HepG2 (cell line): Measurements from ENCODE around the gene IDUA. TPM values are rescaled to one million over a fixed set of nuclear protein-coding genes. Genes with fewer than 3 reads are reported as not detected.

Source experiments
- ATAC-seq: fragments of 200-7000 bp; cut with Tn5 transposase; 3 replicates; pipeline ENCODE4 v1.9.1; 2020; ENCODE audit warnings: mild to moderate bottlenecking, moderate library complexity
- BruUV-seq: library from RNA; stranded (reverse); fragments of 400-500 nt; replicated peaks from 2 replicates; lab custom pipeline; 2021; lab: Mats Ljungman, UMichigan
- CTCF ChIA-PET: fragments of 300-600 bp; formaldehyde crosslinking; extraction: SDS; loops from one replicate; lab custom pipeline; 2021; ENCODE audit warnings: low total read pairs, inconsistent platforms, low intra/inter-chr PET ratio; lab: Yijun Ruan, JAX
- POLR2A ChIA-PET: fragments of 350-600 bp; sonication (Branson Sonifier 250); formaldehyde crosslinking; loops from one replicate; lab custom pipeline; 2020; ENCODE audit warnings: antibody characterized with exemption, inconsistent platforms; lab: Yijun Ruan, JAX
- DNase-seq: peaks from one replicate; pipeline ENCODE4 v3.0.0-alpha.2; 2015; ENCODE audit warnings: low spot score
- FAIRE-seq: peaks from 3 replicates; lab custom pipeline; 2011; peaks lifted over from hg19 to GRCh38; lab: Jason Lieb, UNC
- H2AFZ ChIP-seq: one replicate; pipeline ENCODE4 v1.6.1; 2011; ENCODE audit warnings: low read length, inconsistent platforms
- H3K27ac ChIP-seq: fragments of 300-600 bp; 3 replicates; pipeline ENCODE4 v1.8.0; 2011; ENCODE audit warnings: mixed run types, mild to moderate bottlenecking, mixed read lengths, low read length, inconsistent platforms; ENCODE audit not compliant: insufficient read depth; ENCODE audit errors: extremely low read length
- H3K27me3 ChIP-seq, 2 experiments: fragments of 200-600 bp in 1 of 2; 2 replicates in 1 of 2; 3 replicates in 1 of 2; pipeline versions ENCODE4 v1.6.0 to v1.8.0; 2011; ENCODE audit warnings: low read length in 2 of 2, mild to moderate bottlenecking in 2 of 2, moderate library complexity in 2 of 2, inconsistent platforms in 1 of 2; ENCODE audit not compliant: insufficient read depth in 2 of 2, control insufficient read depth in 1 of 2
- H3K36me3 ChIP-seq, 2 experiments: fragments of 200-600 bp in 1 of 2; replicated peaks in 1 of 2; 2 replicates in 1 of 2; 3 replicates in 1 of 2; pipeline versions ENCODE4 v1.5.1 to v1.8.0; 2011; ENCODE audit warnings: low read length in 2 of 2, inconsistent platforms in 1 of 2; ENCODE audit not compliant: insufficient read depth in 2 of 2, control insufficient read depth in 1 of 2
- H3K4me1 ChIP-seq: 2 replicates; pipeline ENCODE4 v1.5.1; 2012; ENCODE audit warnings: low read length, inconsistent platforms; ENCODE audit not compliant: insufficient read depth
- H3K4me2 ChIP-seq: 2 replicates; pipeline ENCODE4 v1.6.0; 2011; ENCODE audit warnings: low read depth, low read length, inconsistent platforms
- H3K4me3 ChIP-seq, 3 experiments: fragments of 200-600 bp in 1 of 3; sonication (generic), shearing (Covaris generic) in 1 of 3; replicated peaks in 1 of 3; 2 replicates each; pipeline ENCODE4 v1.5.1; 2011 to 2016; ENCODE audit warnings: low read length in 3 of 3, inconsistent platforms in 2 of 3, low read depth in 2 of 3, mild to moderate bottlenecking in 2 of 3, control low read depth in 1 of 3, mixed read lengths in 1 of 3; ENCODE audit not compliant: insufficient read depth in 1 of 3
- H3K79me2 ChIP-seq: one replicate; pipeline ENCODE4 v1.6.1; 2011; ENCODE audit warnings: low read length, inconsistent platforms; ENCODE audit not compliant: insufficient read depth
- H3K9ac ChIP-seq: 2 replicates; pipeline ENCODE4 v1.6.0; 2011; ENCODE audit warnings: mild to moderate bottlenecking, low read depth, low read length, inconsistent platforms; ENCODE audit not compliant: insufficient read depth
- H3K9me3 ChIP-seq: 2 replicates; pipeline ENCODE4 v1.5.1; 2012; ENCODE audit warnings: mild to moderate bottlenecking, low read length
- H4K20me1 ChIP-seq: 2 replicates; pipeline ENCODE4 v1.6.0; 2011; ENCODE audit warnings: inconsistent platforms, mild to moderate bottlenecking, low read length, moderate library complexity; ENCODE audit not compliant: insufficient read depth
- HNRNPLL ChIP-seq: fragments of 200-400 bp; formaldehyde crosslinking; IDR thresholded peaks from 2 replicates; pipeline ENCODE4 v1.6.1; 2017; ENCODE audit warnings: mild to moderate bottlenecking, low read depth, low read length; ENCODE audit not compliant: poor library complexity, severe bottlenecking
- MLLT10 ChIP-seq: sonication (generic); formaldehyde crosslinking; IDR thresholded peaks from 2 replicates; pipeline ENCODE4 v1.4.0; 2020; ENCODE audit warnings: missing genetic modification reagents
- SOX6 ChIP-seq, 2 experiments: fragments of 450-650 bp in 1 of 2; sonication (generic) in 1 of 2; formaldehyde crosslinking in 1 of 2; IDR thresholded peaks; 2 replicates each; pipeline versions ENCODE4 v1.4.0 to v1.6.1; 2017 to 2020; ENCODE audit warnings: antibody characterized with exemption in 1 of 2, mild to moderate bottlenecking in 1 of 2, missing genetic modification reagents in 1 of 2
- ZNF12 ChIP-seq: sonication (generic); formaldehyde crosslinking; IDR thresholded peaks from 2 replicates; pipeline ENCODE4 v1.5.0; 2020; ENCODE audit warnings: missing genetic modification reagents
- ZNF383 ChIP-seq: sonication (generic); formaldehyde crosslinking; IDR thresholded peaks from 2 replicates; pipeline ENCODE4 v1.4.0; 2020; ENCODE audit warnings: missing genetic modification reagents, mild to moderate bottlenecking, borderline replicate concordance
- WGBS: methylation state at CpG from one replicate; pipeline ENCODE4 v1.1.6; 2017; ENCODE audit warnings: low lambda C conversion rate; 5-methylcytosine and 5-hydroxymethylcytosine counted together
- in situ Hi-C: cut with HindIII; loops from 2 replicates; pipeline ENCODE4 v1.10.0; 2017; ENCODE audit warnings: low pct_unique_long_range_greater_than_20kb; ENCODE audit not compliant: extremely low pct_ligation_motif_present
- intact Hi-C: fragments of 100-400 bp; cut with micrococcal nuclease; formaldehyde crosslinking; loops from one replicate; pipeline ENCODE4 v1.10.0; 2022; ENCODE audit not compliant: unreplicated experiment
- polyA plus RNA-seq, 8 experiments: library from polyadenylated mRNA; depleted of rRNA in 3 of 8; stranded (reverse) in 7 of 8; unstranded in 1 of 8; fragments of >200 nt; fragmentation: Illumina TruSeq in 4 of 8; extraction: Trizol in 4 of 8; gene quantifications; 2 replicates each; pipeline versions ENCODE4 v1.2.1 to v1.2.3, GENCODE V29; 2011 to 2016; ENCODE audit warnings: low read depth in 4 of 8, missing spikeins in 1 of 8, mixed read lengths in 1 of 8; ENCODE audit not compliant: insufficient read depth in 1 of 8
- total RNA-seq, 5 experiments: library from RNA; depleted of rRNA; stranded (reverse); fragments of >200 nt; fragmentation: Illumina TruSeq; extraction: Trizol; gene quantifications; 2 replicates each; pipeline ENCODE4 v1.2.3, GENCODE V29; 2016; ENCODE audit warnings: low read depth in 1 of 5
- TF ChIP-seq, protein P1 (sequence below): sonication (generic); formaldehyde crosslinking; IDR thresholded peaks from 2 replicates; pipeline ENCODE4 v1.8.0; 2022; ENCODE audit warnings: missing genetic modification reagents, mild to moderate bottlenecking, moderate library complexity, borderline replicate concordance
- TF ChIP-seq, protein P2 (sequence below): sonication (generic); formaldehyde crosslinking; IDR thresholded peaks from 2 replicates; pipeline ENCODE4 v1.4.0; 2020; ENCODE audit warnings: missing genetic modification reagents

IDUA gene
- total and polyA plus RNA-seq, 2 of the 13 experiments (the other 11 are each of a cell fraction or from before 2014, with no cell fraction given) = 0.77 to 1.0 TPM

DNA sequence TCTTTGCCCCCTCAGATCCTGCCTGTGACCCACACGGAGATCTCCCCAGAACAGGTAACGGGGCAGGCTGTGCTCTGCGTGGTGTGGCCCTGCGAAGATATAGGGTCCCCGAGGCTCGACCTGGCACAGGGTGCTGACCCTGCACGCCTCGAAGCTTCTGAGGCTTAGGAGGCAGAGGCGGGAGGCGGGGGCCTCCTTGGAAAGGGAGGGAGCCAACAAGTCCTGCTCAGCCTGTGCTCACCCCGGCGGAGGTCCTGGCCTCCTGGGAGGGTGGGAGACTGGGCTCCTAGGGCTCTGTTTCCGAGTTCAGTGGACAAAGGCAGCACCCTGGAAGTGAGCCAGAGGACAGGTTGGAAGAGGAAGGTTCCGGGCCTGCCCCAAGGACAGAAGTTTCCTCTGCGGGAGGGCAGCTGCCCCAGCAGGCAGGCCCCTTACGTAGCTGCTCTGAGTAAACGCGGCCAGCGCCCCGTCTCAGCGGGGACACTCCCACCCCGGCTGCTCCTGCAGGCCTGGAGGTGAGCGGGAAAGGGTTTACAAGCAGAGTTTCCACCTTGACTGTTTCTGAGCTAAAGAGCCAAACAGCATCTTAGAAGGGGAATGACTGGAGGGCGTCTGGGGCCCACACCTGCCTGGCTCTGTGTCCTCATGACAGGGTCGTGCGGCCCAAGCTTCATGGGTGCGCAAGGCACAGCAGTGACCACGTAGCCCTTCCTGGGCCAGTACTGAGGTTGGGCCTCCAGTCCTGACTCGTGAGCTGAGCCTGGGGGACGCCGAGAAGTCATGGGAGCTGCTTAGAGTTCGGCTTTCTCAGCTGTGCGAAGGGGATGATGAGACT is 38.5 kb upstream of the IDUA start:
- peak; percentile 65 for ATAC-seq
- intact Hi-C loops = no loop called here
- H3K4me3 ChIP-seq = peak overlapping the region in 1 of 3 experiments; percentile 30; a peak in 1 of 6 replicates
- H3K9me3 ChIP-seq = no peaks in the 10 kb centered on the region
- no peaks in the 10 kb centered on the region for H4K20me1 ChIP-seq
- no TSS peak for BruUV-seq
- no peak for FAIRE-seq
- no peaks in the 10 kb centered on the region for H3K36me3 ChIP-seq
- TF ChIP-seq MLLT10 (CRISPR knock-in tag) = no peak
- no peak for TF ChIP-seq ZNF12
- TF ChIP-seq SOX6 (IDR thresholded peaks at IDR 0.05) = no peak
- TF ChIP-seq SOX6 (CRISPR knock-in tag; IDR thresholded peaks at IDR 0.05) = no peak
- TF ChIP-seq, protein P1, sequence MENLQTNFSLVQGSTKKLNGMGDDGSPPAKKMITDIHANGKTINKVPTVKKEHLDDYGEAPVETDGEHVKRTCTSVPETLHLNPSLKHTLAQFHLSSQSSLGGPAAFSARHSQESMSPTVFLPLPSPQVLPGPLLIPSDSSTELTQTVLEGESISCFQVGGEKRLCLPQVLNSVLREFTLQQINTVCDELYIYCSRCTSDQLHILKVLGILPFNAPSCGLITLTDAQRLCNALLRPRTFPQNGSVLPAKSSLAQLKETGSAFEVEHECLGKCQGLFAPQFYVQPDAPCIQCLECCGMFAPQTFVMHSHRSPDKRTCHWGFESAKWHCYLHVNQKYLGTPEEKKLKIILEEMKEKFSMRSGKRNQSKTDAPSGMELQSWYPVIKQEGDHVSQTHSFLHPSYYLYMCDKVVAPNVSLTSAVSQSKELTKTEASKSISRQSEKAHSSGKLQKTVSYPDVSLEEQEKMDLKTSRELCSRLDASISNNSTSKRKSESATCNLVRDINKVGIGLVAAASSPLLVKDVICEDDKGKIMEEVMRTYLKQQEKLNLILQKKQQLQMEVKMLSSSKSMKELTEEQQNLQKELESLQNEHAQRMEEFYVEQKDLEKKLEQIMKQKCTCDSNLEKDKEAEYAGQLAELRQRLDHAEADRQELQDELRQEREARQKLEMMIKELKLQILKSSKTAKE (CRISPR knock-in tag) = no peak
- TF ChIP-seq ZNF383 (CRISPR knock-in tag) = no peak
- TF ChIP-seq, protein P2, sequence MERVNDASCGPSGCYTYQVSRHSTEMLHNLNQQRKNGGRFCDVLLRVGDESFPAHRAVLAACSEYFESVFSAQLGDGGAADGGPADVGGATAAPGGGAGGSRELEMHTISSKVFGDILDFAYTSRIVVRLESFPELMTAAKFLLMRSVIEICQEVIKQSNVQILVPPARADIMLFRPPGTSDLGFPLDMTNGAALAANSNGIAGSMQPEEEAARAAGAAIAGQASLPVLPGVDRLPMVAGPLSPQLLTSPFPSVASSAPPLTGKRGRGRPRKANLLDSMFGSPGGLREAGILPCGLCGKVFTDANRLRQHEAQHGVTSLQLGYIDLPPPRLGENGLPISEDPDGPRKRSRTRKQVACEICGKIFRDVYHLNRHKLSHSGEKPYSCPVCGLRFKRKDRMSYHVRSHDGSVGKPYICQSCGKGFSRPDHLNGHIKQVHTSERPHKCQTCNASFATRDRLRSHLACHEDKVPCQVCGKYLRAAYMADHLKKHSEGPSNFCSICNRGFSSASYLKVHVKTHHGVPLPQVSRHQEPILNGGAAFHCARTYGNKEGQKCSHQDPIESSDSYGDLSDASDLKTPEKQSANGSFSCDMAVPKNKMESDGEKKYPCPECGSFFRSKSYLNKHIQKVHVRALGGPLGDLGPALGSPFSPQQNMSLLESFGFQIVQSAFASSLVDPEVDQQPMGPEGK (CRISPR knock-in tag) = 0 out of 2 replicates have a peak, but pooled peaks have one; percentile 18
- TF ChIP-seq HNRNPLL = peak; percentile 63
- H3K9ac ChIP-seq = no peak overlapping the region
- H3K4me2 ChIP-seq = peak overlapping the region; percentile 46; the same call in 1 of the 2 replicates
- peak; percentile 50 for DNase-seq
- H3K27ac ChIP-seq = no peak overlapping the region
- in situ Hi-C loops = no loop called here
- WGBS = 72% methylated on average over 12 of the region's 33 CpGs
- POLR2A ChIA-PET = no interaction called here
- H3K79me2 ChIP-seq = no peaks in the 10 kb centered on the region
- CTCF ChIA-PET = no interaction called here
- H3K27me3 ChIP-seq = no peaks in the 10 kb centered on the region
- H3K4me1 ChIP-seq = peaks cover 31% of the 10 kb centered on the region
- H2AFZ ChIP-seq = no peak overlapping the region
